H1 (cell line): Measurements from ENCODE around the gene ZNF609. TPM values are rescaled to one million over a fixed set of nuclear protein-coding genes. Genes with fewer than 3 reads are reported as not detected.

Source experiments
- CTCF ChIA-PET: fragments of 300-600 bp; sonication (Branson Sonifier 250); formaldehyde crosslinking; loops from one replicate; lab custom pipeline; 2021; ENCODE audit not compliant: partially characterized antibody; lab: Charles Lee
- POLR2A ChIA-PET: fragments of 300-600 bp; sonication (Branson Sonifier 250); formaldehyde crosslinking; loops from one replicate; lab custom pipeline; 2021; ENCODE audit warnings: inconsistent platforms; ENCODE audit not compliant: partially characterized antibody; lab: Charles Lee
- DNase-seq, 2 experiments: peaks; one replicate each; pipeline versions ENCODE4 v3.0.0 to v3.0.0-alpha.2; 2010 to 2022; ENCODE audit warnings: low spot score in 2 of 2, low read depth in 1 of 2, mixed read lengths in 1 of 2
- FAIRE-seq: peaks from 2 replicates; lab custom pipeline; 2011; peaks lifted over from hg19 to GRCh38; lab: Jason Lieb, UNC
- H2AFZ ChIP-seq: 2 replicates; pipeline ENCODE4 v1.8.1; 2012; ENCODE audit warnings: low read length, inconsistent platforms
- H2AK5ac ChIP-seq: 2 replicates; pipeline ENCODE4 v1.6.1; 2013; ENCODE audit warnings: low read depth, low read length
- H2BK120ac ChIP-seq: replicated peaks from 2 replicates; pipeline ENCODE3; 2013; ENCODE audit warnings: low read depth, low read length, inconsistent platforms
- H2BK12ac ChIP-seq: 2 replicates; pipeline ENCODE4 v1.6.1; 2013; ENCODE audit warnings: low read depth, low read length
- H2BK15ac ChIP-seq: 2 replicates; pipeline ENCODE4 v1.6.1; 2013; ENCODE audit warnings: low read length
- H2BK20ac ChIP-seq: 2 replicates; pipeline ENCODE4 v1.6.1; 2013; ENCODE audit warnings: low read length
- H2BK5ac ChIP-seq: 2 replicates; pipeline ENCODE4 v1.6.1; 2013; ENCODE audit warnings: low read depth, low read length
- H3K14ac ChIP-seq: 2 replicates; pipeline ENCODE4 v1.6.1; 2013; ENCODE audit warnings: inconsistent platforms; ENCODE audit not compliant: insufficient read length
- H3K18ac ChIP-seq: 2 replicates; pipeline ENCODE4 v1.6.1; 2013; ENCODE audit warnings: low read length; ENCODE audit errors: extremely low read depth
- H3K23ac ChIP-seq: 2 replicates; pipeline ENCODE4 v1.6.1; 2013; ENCODE audit warnings: inconsistent platforms; ENCODE audit not compliant: insufficient read length
- H3K23me2 ChIP-seq: 2 replicates; pipeline ENCODE4 v1.6.1; 2013; ENCODE audit warnings: low read depth, low read length
- H3K27ac ChIP-seq: 2 replicates; pipeline ENCODE4 v1.6.1; 2011; ENCODE audit warnings: low read depth, low read length, inconsistent platforms
- H3K27me3 ChIP-seq, 4 experiments: replicated peaks in 1 of 4; 1 replicate in 1 of 4; 2 replicates in 3 of 4; pipeline versions ENCODE4 v1.6.1 to v1.8.1; 2011 to 2013; ENCODE audit warnings: low read length in 3 of 4, mild to moderate bottlenecking in 3 of 4, inconsistent platforms in 2 of 4, mixed read lengths in 2 of 4, moderate library complexity in 1 of 4; ENCODE audit not compliant: control insufficient read depth in 3 of 4, insufficient read depth in 3 of 4; ENCODE audit errors: extremely low read depth in 1 of 4
- H3K36me3 ChIP-seq, 4 experiments: 2 replicates each; pipeline versions ENCODE4 v1.6.1 to v1.8.1; 2011 to 2013; ENCODE audit warnings: mild to moderate bottlenecking in 4 of 4, low read length in 3 of 4, moderate library complexity in 2 of 4, control low read depth in 1 of 4, inconsistent platforms in 1 of 4; ENCODE audit not compliant: insufficient read depth in 4 of 4, control insufficient read depth in 2 of 4
- H3K4ac ChIP-seq: replicated peaks from 2 replicates; pipeline ENCODE3; 2013; ENCODE audit warnings: low read length, low read depth, mixed read lengths, inconsistent platforms; ENCODE audit not compliant: insufficient read length
- H3K4me1 ChIP-seq, 4 experiments: replicated peaks in 1 of 4; 1 replicate in 1 of 4; 2 replicates in 3 of 4; pipeline versions ENCODE4 v1.6.1 to v1.8.1; 2011 to 2013; ENCODE audit warnings: low read length in 3 of 4, inconsistent platforms in 2 of 4, mixed read lengths in 1 of 4; ENCODE audit not compliant: insufficient read depth in 4 of 4, control insufficient read depth in 3 of 4
- H3K4me2 ChIP-seq, 2 experiments: 2 replicates each; pipeline versions ENCODE4 v1.6.1 to v1.8.1; 2011 to 2013; ENCODE audit warnings: low read depth in 2 of 2, low read length in 2 of 2, control low read depth in 1 of 2, inconsistent platforms in 1 of 2, mild to moderate bottlenecking in 1 of 2; ENCODE audit not compliant: insufficient read depth in 1 of 2
- H3K4me3 ChIP-seq, 4 experiments: fragments of 200-600, 300-600 bp in 1 of 4; sonication (generic), shearing (Covaris generic), sonication (Bioruptor Twin) in 1 of 4; 2 replicates each; pipeline versions ENCODE4 v1.5.1 to v1.8.1; 2011 to 2016; ENCODE audit warnings: low read length in 4 of 4, low read depth in 3 of 4, control low read depth in 2 of 4, inconsistent platforms in 2 of 4, mild to moderate bottlenecking in 2 of 4, mixed read lengths in 1 of 4, moderate library complexity in 1 of 4; ENCODE audit not compliant: insufficient read depth in 2 of 4; ENCODE audit errors: extremely low read depth in 1 of 4
- H3K56ac ChIP-seq: replicated peaks from 2 replicates; pipeline ENCODE3; 2013; ENCODE audit warnings: low read depth, mild to moderate bottlenecking, mixed read lengths, low read length, inconsistent platforms; ENCODE audit not compliant: insufficient read length
- H3K79me1 ChIP-seq: 2 replicates; pipeline ENCODE4 v1.6.1; 2013; ENCODE audit warnings: low read depth, low read length, control low read depth
- H3K79me2 ChIP-seq, 2 experiments: 2 replicates each; pipeline versions ENCODE4 v1.6.1 to v1.8.1; 2012 to 2013; ENCODE audit warnings: low read length in 2 of 2, mild to moderate bottlenecking in 2 of 2, inconsistent platforms in 1 of 2; ENCODE audit not compliant: insufficient read depth in 2 of 2, control insufficient read depth in 1 of 2
- H3K9ac ChIP-seq, 4 experiments: replicated peaks in 1 of 4; 1 replicate in 1 of 4; 2 replicates in 3 of 4; pipeline versions ENCODE4 v1.6.1 to v1.8.1; 2011 to 2013; ENCODE audit warnings: low read depth in 3 of 4, low read length in 3 of 4, control low read depth in 2 of 4, mild to moderate bottlenecking in 2 of 4, moderate library complexity in 2 of 4, inconsistent platforms in 1 of 4; ENCODE audit errors: extremely low read depth in 1 of 4
- H3K9me3 ChIP-seq, 2 experiments: 2 replicates each; pipeline versions ENCODE4 v1.6.1 to v1.8.1; 2012 to 2013; ENCODE audit warnings: mild to moderate bottlenecking in 2 of 2, moderate library complexity in 2 of 2, control low read depth in 1 of 2, inconsistent platforms in 1 of 2, low read depth in 1 of 2, low read length in 1 of 2, mixed read lengths in 1 of 2; ENCODE audit not compliant: insufficient read depth in 2 of 2
- H4K20me1 ChIP-seq, 2 experiments: replicated peaks in 1 of 2; 2 replicates each; pipeline versions ENCODE3 to v1.8.1; 2011 to 2013; ENCODE audit warnings: inconsistent platforms in 2 of 2, low read length in 2 of 2, mild to moderate bottlenecking in 1 of 2; ENCODE audit not compliant: insufficient read depth in 2 of 2, control insufficient read depth in 1 of 2
- H4K5ac ChIP-seq: 2 replicates; pipeline ENCODE4 v1.6.1; 2013; ENCODE audit warnings: low read length, low read depth, mixed read lengths, inconsistent platforms; ENCODE audit not compliant: insufficient read length
- H4K8ac ChIP-seq: 2 replicates; pipeline ENCODE4 v1.8.0; 2013; ENCODE audit warnings: mild to moderate bottlenecking, moderate library complexity, low read length, inconsistent platforms; ENCODE audit not compliant: insufficient read depth; ENCODE audit errors: extremely low read depth
- H4K91ac ChIP-seq: replicated peaks from 2 replicates; pipeline ENCODE3; 2013; ENCODE audit warnings: low read length, mixed read lengths, inconsistent platforms; ENCODE audit not compliant: insufficient read length
- POLR2A ChIP-seq, 2 experiments: IDR thresholded peaks; 1 replicate in 1 of 2; 2 replicates in 1 of 2; pipeline ENCODE4 v1.6.1; 2011; ENCODE audit warnings: low read depth in 2 of 2, low read length in 2 of 2, mild to moderate bottlenecking in 2 of 2; ENCODE audit errors: control extremely low read depth in 1 of 2
- WGBS, 2 experiments: shearing (Covaris generic) in 1 of 2; methylation state at CpG; one replicate each; pipeline versions ENCODE4 v1.1.6 to v1.1.7; 2013 to 2015; ENCODE audit warnings: low lambda C conversion rate in 2 of 2, mixed read lengths in 2 of 2, inconsistent platforms in 1 of 2, low coverage in 1 of 2, missing lambda C conversion rate in 1 of 2; ENCODE audit not compliant: insufficient replicate concordance in 2 of 2, insufficient coverage in 1 of 2, insufficient read length in 1 of 2; ENCODE audit errors: extremely low coverage in 1 of 2, missing lambda C conversion rate in 1 of 2; 5-methylcytosine and 5-hydroxymethylcytosine counted together
- polyA plus RNA-seq, 7 experiments: library from polyadenylated mRNA; depleted of rRNA in 3 of 7; stranded (reverse) in 5 of 7; unstranded in 2 of 7; fragments of >200 nt in 5 of 7; fragments of 200-250 nt in 2 of 7; gene quantifications; 1 replicate in 5 of 7; 2 replicates in 1 of 7; 4 replicates in 1 of 7; pipeline versions ENCODE4 v1.2.1 to v1.2.3, GENCODE V29; 2011 to 2013; ENCODE audit warnings: missing spikeins in 2 of 7, mixed read lengths in 2 of 7
- total RNA-seq: library from RNA; stranded (reverse); fragmentation: NEBNext Ultra II Directional; extraction: Animal tissue kit (Norgen Biotek cat#: 25700); gene quantifications from 2 replicates; pipeline ENCODE4 v1.2.1, GENCODE V29; 2021

Gene ZNF609
- total and polyA plus RNA-seq, 2 of the 8 experiments (the other 6 are each of a cell fraction or from before 2014, with no cell fraction given) = 15.5 to 47.8 TPM

DNA sequence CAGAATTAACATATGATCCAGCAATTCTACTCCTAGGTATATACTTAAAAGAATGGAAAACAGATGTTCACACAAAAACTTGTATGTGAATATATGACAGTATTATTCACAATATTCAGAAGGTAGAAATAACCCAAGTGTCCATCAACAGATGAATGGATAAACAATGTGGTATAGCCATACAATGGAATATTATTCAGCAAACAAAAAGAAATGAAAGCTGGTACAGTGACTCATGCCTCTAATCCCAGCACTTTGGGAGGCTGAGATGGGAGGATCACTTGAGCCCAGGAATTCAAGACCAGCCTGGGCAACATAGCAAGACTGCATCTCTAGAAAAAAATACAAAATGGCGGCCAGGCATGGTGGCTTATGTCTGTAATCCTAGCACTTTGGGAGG, 185.6 kb downstream of the ZNF609 start:
- TF ChIP-seq POLR2A (IDR thresholded peaks at IDR 0.05; ENCODE audit: control extremely low read depth in 1 of 2, low read depth in 2 of 2, low read length in 2 of 2) = no peak
- no peak overlapping the region for H2BK15ac ChIP-seq
- no peak overlapping the region for H4K91ac ChIP-seq
- no peak overlapping the region for H2BK5ac ChIP-seq
- no peak overlapping the region for H3K4me2 ChIP-seq
- H2BK12ac ChIP-seq = no peak overlapping the region
- H2AFZ ChIP-seq = no peak overlapping the region
- H3K4ac ChIP-seq = no peak overlapping the region
- H3K9me3 ChIP-seq = no peaks in the 10 kb centered on the region
- no peak overlapping the region for H3K4me3 ChIP-seq
- H4K20me1 ChIP-seq = peaks cover 0 to 2% of the 10 kb centered on the region in 2 experiments
- H2BK20ac ChIP-seq = no peak overlapping the region
- H3K27ac ChIP-seq = no peak overlapping the region
- no peak overlapping the region for H3K9ac ChIP-seq
- no peak overlapping the region for H3K23ac ChIP-seq
- H3K27me3 ChIP-seq = no peaks in the 10 kb centered on the region
- no peak overlapping the region for H3K18ac ChIP-seq
- CTCF ChIA-PET = no interaction called here
- H3K4me1 ChIP-seq = no peaks in the 10 kb centered on the region; a peak in 1 of 7 replicates
- H3K79me2 ChIP-seq = peaks cover 0 to 8% of the 10 kb centered on the region in 2 experiments; a peak in 1 of 4 replicates
- POLR2A ChIA-PET = interaction anchor here (1.1 kb wide), 1 partner anchor 17 kb away, joined by 3 read pairs; no protein-coding TSS in a partner anchor
- H3K23me2 ChIP-seq = no peaks in the 10 kb centered on the region
- WGBS, 2 experiments = 91% methylated on average over 1 of the region's 1 CpG; no CpG with 5 or more reads in 1 of the 2 experiments
- H4K5ac ChIP-seq = no peak overlapping the region
- H3K14ac ChIP-seq = no peak overlapping the region
- H2AK5ac ChIP-seq = no peak overlapping the region
- no peak overlapping the region for H4K8ac ChIP-seq
- H2BK120ac ChIP-seq = no peak overlapping the region
- no peaks in the 10 kb centered on the region; the same call in 1 of the 2 replicates for H3K79me1 ChIP-seq
- no peaks in the 10 kb centered on the region for H3K36me3 ChIP-seq
- FAIRE-seq = no peak
- H3K56ac ChIP-seq = no peak overlapping the region
- DNase-seq = no peak
